HepG2 (cell line): ENCODE results near the gene SHC1. TPM values are rescaled to one million over a fixed set of nuclear protein-coding genes. Genes with fewer than 3 reads are reported as not detected.
A peak's percentile ranks its signal among the peaks of the same experiment; 100 is the strongest.

Experiments used
- ATF4 ChIP-seq, 2 experiments: fragments of 450-650 bp in 1 of 2; sonication (generic) in 1 of 2; formaldehyde crosslinking; IDR thresholded peaks; 2 replicates each; pipeline versions ENCODE4 v1.5.0 to v1.8.0; 2020 to 2022; ENCODE audit warnings: mild to moderate bottlenecking in 1 of 2, missing genetic modification reagents in 1 of 2
- CSRNP2 ChIP-seq: sonication (generic); formaldehyde crosslinking; conservative IDR thresholded peaks from 2 replicates; pipeline ENCODE4 v1.8.0; 2022; ENCODE audit warnings: low read depth, missing genetic modification reagents
- HDAC6 ChIP-seq: fragments of 200-600 bp; sonication (generic); IDR thresholded peaks from 2 replicates; pipeline ENCODE4 v1.7.0; 2017; ENCODE audit warnings: mild to moderate bottlenecking, antibody characterized with exemption, low read length, low read depth
- JUN ChIP-seq: sonication (generic); formaldehyde crosslinking; IDR thresholded peaks from 2 replicates; pipeline ENCODE4 v1.4.0; 2020; ENCODE audit warnings: mild to moderate bottlenecking, missing genetic modification reagents
- KLF12 ChIP-seq: sonication (generic); formaldehyde crosslinking; IDR thresholded peaks from 2 replicates; pipeline ENCODE4 v1.4.0; 2020; ENCODE audit warnings: missing genetic modification reagents, borderline replicate concordance
- MXD1 ChIP-seq: sonication (generic); formaldehyde crosslinking; IDR thresholded peaks from 2 replicates; pipeline ENCODE4 v1.4.0; 2020; ENCODE audit warnings: mild to moderate bottlenecking, missing genetic modification reagents
- PITX1 ChIP-seq: sonication (generic); formaldehyde crosslinking; IDR thresholded peaks from 2 replicates; pipeline ENCODE4 v1.5.1; 2020; ENCODE audit warnings: mild to moderate bottlenecking, missing genetic modification reagents
- SNRNP70 ChIP-seq: fragments of 200-400 bp; formaldehyde crosslinking; IDR thresholded peaks from 2 replicates; pipeline ENCODE4 v1.6.1; 2017; ENCODE audit warnings: mild to moderate bottlenecking, low read depth, low read length, moderate library complexity
- ZBTB1 ChIP-seq: sonication (generic); formaldehyde crosslinking; IDR thresholded peaks from 2 replicates; pipeline ENCODE4 v1.4.0; 2020; ENCODE audit warnings: missing genetic modification reagents, borderline replicate concordance
- ZC3H4 ChIP-seq: sonication (generic); formaldehyde crosslinking; IDR thresholded peaks from 2 replicates; pipeline ENCODE4 v1.4.0; 2020; ENCODE audit warnings: missing genetic modification reagents, borderline replicate concordance
- ZNF629 ChIP-seq: sonication (generic); formaldehyde crosslinking; conservative IDR thresholded peaks from 2 replicates; pipeline ENCODE4 v1.5.0; 2020; ENCODE audit warnings: missing genetic modification reagents
- ZNF747 ChIP-seq: sonication (generic); formaldehyde crosslinking; IDR thresholded peaks from 2 replicates; pipeline ENCODE4 v1.8.1; 2023; ENCODE audit warnings: missing genetic modification reagents, mild to moderate bottlenecking, borderline replicate concordance
- ZNF780A ChIP-seq: sonication (generic); formaldehyde crosslinking; IDR thresholded peaks from 2 replicates; pipeline ENCODE4 v1.8.0; 2022; ENCODE audit warnings: mild to moderate bottlenecking, missing genetic modification reagents, moderate library complexity
- ZSCAN30 ChIP-seq: sonication (generic); formaldehyde crosslinking; IDR thresholded peaks from 2 replicates; pipeline ENCODE4 v1.5.0; 2020; ENCODE audit warnings: mild to moderate bottlenecking, missing genetic modification reagents
- polyA plus RNA-seq, 8 experiments: library from polyadenylated mRNA; depleted of rRNA in 3 of 8; stranded (reverse) in 7 of 8; unstranded in 1 of 8; fragments of >200 nt; fragmentation: Illumina TruSeq in 4 of 8; extraction: Trizol in 4 of 8; gene quantifications; 2 replicates each; pipeline versions ENCODE4 v1.2.1 to v1.2.3, GENCODE V29; 2011 to 2016; ENCODE audit warnings: low read depth in 4 of 8, missing spikeins in 1 of 8, mixed read lengths in 1 of 8; ENCODE audit not compliant: insufficient read depth in 1 of 8
- total RNA-seq, 5 experiments: library from RNA; depleted of rRNA; stranded (reverse); fragments of >200 nt; fragmentation: Illumina TruSeq; extraction: Trizol; gene quantifications; 2 replicates each; pipeline ENCODE4 v1.2.3, GENCODE V29; 2016; ENCODE audit warnings: low read depth in 1 of 5
- TF ChIP-seq, protein P1 (sequence below): sonication (generic); formaldehyde crosslinking; IDR thresholded peaks from 2 replicates; pipeline ENCODE4 v1.4.0; 2020; ENCODE audit warnings: mild to moderate bottlenecking, missing genetic modification reagents
- TF ChIP-seq, protein P2 (sequence below): IDR thresholded peaks from 2 replicates; pipeline ENCODE4 v1.6.1; 2016; ENCODE audit warnings: missing compliant biosample characterization, missing genetic modification reagents, borderline replicate concordance
- TF ChIP-seq, protein P3 (sequence below): sonication (generic); formaldehyde crosslinking; IDR thresholded peaks from 2 replicates; pipeline ENCODE4 v1.9.0; 2021; ENCODE audit warnings: missing genetic modification reagents, mild to moderate bottlenecking, borderline replicate concordance
- TF ChIP-seq, protein P4 (sequence below): sonication (generic); formaldehyde crosslinking; IDR thresholded peaks from 2 replicates; pipeline ENCODE4 v1.4.0; 2020; ENCODE audit warnings: missing genetic modification reagents, borderline replicate concordance

SHC1 gene
- total and polyA plus RNA-seq, 2 of the 13 experiments (the other 11 are each of a cell fraction or from before 2014, with no cell fraction given) = 52.0 to 137 TPM

- TF ChIP-seq, protein P1, sequence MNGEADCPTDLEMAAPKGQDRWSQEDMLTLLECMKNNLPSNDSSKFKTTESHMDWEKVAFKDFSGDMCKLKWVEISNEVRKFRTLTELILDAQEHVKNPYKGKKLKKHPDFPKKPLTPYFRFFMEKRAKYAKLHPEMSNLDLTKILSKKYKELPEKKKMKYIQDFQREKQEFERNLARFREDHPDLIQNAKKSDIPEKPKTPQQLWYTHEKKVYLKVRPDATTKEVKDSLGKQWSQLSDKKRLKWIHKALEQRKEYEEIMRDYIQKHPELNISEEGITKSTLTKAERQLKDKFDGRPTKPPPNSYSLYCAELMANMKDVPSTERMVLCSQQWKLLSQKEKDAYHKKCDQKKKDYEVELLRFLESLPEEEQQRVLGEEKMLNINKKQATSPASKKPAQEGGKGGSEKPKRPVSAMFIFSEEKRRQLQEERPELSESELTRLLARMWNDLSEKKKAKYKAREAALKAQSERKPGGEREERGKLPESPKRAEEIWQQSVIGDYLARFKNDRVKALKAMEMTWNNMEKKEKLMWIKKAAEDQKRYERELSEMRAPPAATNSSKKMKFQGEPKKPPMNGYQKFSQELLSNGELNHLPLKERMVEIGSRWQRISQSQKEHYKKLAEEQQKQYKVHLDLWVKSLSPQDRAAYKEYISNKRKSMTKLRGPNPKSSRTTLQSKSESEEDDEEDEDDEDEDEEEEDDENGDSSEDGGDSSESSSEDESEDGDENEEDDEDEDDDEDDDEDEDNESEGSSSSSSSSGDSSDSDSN = peak; percentile 72
- no peak for TF ChIP-seq ZNF780A
- peak; percentile 68 for TF ChIP-seq MXD1 (CRISPR knock-in tag)
- TF ChIP-seq, protein P2, sequence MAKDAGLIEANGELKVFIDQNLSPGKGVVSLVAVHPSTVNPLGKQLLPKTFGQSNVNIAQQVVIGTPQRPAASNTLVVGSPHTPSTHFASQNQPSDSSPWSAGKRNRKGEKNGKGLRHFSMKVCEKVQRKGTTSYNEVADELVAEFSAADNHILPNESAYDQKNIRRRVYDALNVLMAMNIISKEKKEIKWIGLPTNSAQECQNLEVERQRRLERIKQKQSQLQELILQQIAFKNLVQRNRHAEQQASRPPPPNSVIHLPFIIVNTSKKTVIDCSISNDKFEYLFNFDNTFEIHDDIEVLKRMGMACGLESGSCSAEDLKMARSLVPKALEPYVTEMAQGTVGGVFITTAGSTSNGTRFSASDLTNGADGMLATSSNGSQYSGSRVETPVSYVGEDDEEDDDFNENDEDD (CRISPR knock-in tag) = peak; percentile 27; the same call in 1 of the 2 replicates
- TF ChIP-seq ZBTB1 = no peak
- no peak for TF ChIP-seq SNRNP70
- no peak for TF ChIP-seq ZSCAN30 (CRISPR knock-in tag)
- no peak; the same call in 1 of the 2 replicates for TF ChIP-seq ZNF629 (CRISPR knock-in tag)
- no peak for TF ChIP-seq CSRNP2 (CRISPR knock-in tag)
- TF ChIP-seq, protein P3, sequence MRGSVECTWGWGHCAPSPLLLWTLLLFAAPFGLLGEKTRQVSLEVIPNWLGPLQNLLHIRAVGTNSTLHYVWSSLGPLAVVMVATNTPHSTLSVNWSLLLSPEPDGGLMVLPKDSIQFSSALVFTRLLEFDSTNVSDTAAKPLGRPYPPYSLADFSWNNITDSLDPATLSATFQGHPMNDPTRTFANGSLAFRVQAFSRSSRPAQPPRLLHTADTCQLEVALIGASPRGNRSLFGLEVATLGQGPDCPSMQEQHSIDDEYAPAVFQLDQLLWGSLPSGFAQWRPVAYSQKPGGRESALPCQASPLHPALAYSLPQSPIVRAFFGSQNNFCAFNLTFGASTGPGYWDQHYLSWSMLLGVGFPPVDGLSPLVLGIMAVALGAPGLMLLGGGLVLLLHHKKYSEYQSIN (CRISPR knock-in tag) = no peak
- TF ChIP-seq PITX1 = peak; percentile 57; the same call in 1 of the 2 replicates
- no peak for TF ChIP-seq HDAC6
- peak; percentile 85; the same call in 1 of the 2 replicates for TF ChIP-seq KLF12
- no peak for TF ChIP-seq ZNF747
- peak in 1 of 2 experiments; percentile 36; a peak in 2 of 4 replicates for TF ChIP-seq ATF4 (CRISPR knock-in tag; IDR thresholded peaks at IDR 0.05)
- peak; percentile 73; the same call in 1 of the 2 replicates for TF ChIP-seq JUN (CRISPR knock-in tag)
- TF ChIP-seq, protein P4, sequence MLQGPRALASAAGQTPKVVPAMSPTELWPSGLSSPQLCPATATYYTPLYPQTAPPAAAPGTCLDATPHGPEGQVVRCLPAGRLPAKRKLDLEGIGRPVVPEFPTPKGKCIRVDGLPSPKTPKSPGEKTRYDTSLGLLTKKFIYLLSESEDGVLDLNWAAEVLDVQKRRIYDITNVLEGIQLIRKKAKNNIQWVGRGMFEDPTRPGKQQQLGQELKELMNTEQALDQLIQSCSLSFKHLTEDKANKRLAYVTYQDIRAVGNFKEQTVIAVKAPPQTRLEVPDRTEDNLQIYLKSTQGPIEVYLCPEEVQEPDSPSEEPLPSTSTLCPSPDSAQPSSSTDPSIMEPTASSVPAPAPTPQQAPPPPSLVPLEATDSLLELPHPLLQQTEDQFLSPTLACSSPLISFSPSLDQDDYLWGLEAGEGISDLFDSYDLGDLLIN = no peak
- peak; percentile 61; the same call in 1 of the 2 replicates for TF ChIP-seq ZC3H4 (CRISPR knock-in tag)
Observed at GRCh38 chr1:155000726-155001424, 30.3 kb upstream of the SHC1 start (continued).
